GM21737 (cell line): ENCODE measurements around the gene MTMR3.

Experiments
- ATAC-seq: cut with Tn5 transposase; IDR thresholded peaks from one replicate; pipeline ENCODE4 v1.9.1; 2021; ENCODE audit warnings: mild to moderate bottlenecking, moderate library complexity; ENCODE audit not compliant: unreplicated experiment

The MTMR3 gene

DNA sequence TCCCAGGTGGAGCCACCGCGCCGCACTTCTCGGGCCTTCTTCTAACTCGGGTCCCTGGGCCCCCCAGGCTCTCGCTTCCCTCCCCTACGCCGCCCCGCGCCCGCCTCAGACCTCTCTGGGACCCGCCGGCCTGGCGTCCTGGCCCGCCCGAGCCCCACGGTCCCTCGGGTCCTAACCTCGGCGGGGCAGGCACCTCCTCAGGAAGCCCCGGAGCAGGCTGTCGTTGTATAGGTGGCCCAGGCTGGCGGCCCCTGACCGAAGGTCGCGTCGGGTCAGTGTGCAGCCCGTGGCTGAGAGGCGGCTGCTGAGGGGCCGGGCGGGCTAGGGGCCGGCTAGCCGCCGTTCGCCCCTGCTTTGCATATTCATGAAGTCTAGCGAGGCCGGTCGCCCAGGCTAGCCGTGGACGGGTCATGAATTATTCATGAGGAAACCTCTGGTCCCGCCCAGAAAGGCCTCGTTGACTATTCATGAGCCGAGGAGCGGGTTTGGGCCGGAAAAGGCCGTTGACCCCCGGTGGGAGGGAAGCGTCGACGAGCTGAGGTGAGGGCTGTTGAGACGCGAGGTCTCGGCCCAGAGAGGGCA is 197.1 kb downstream of the MTMR3 start, which contains the start of gene HORMAD2:
Gene HORMAD2, plus strand, starts transcription at position 513 of the 582 bp plus-strand sequence. CDS start 13,489 bp downstream, outside the sequence.
- no peak for ATAC-seq
